ENCODE data around the gene LTBP3.
A peak's percentile ranks its signal among the peaks of the same experiment; 100 is the strongest.

Gene LTBP3

GRCh38 chr11:65591939-65592857 lies 34.0 kb upstream of the LTBP3 start:
- in situ Hi-C loops (cut with HindIII; ENCODE audit: low sequenced_read_pairs) = no loop called here
- peak overlapping the region; percentile 22 for H3K4me3 ChIP-seq (ENCODE audit: low read depth, low read length)
- peak; percentile 18 for TF ChIP-seq CTCF (IDR thresholded peaks at IDR 0.05; ENCODE audit: low read depth, low read length)
- peak; percentile 83 for DNase-seq (ENCODE audit: low read depth, low spot score)

GRCh38 chr11:65590240-65590738 lies 32.1 kb upstream of the LTBP3 start:
- no peak for TF ChIP-seq CTCF (IDR thresholded peaks at IDR 0.05; ENCODE audit: low read depth, low read length)
- no peak overlapping the region for H3K4me3 ChIP-seq (ENCODE audit: low read depth, low read length)
- in situ Hi-C loops (cut with HindIII; ENCODE audit: low sequenced_read_pairs) = no loop called here
- DNase-seq (ENCODE audit: low read depth, low spot score) = no peak

GRCh38 chr11:65589444-65590239 lies 31.5 kb upstream of the LTBP3 start:
- in situ Hi-C loops (cut with HindIII; ENCODE audit: low sequenced_read_pairs) = no loop called here
- no peak for DNase-seq (ENCODE audit: low read depth, low spot score)
- no peak for TF ChIP-seq CTCF (IDR thresholded peaks at IDR 0.05; ENCODE audit: low read depth, low read length)
- no peak overlapping the region for H3K4me3 ChIP-seq (ENCODE audit: low read depth, low read length)

- in situ Hi-C loops (cut with HindIII; ENCODE audit: low sequenced_read_pairs) = no loop called here
- DNase-seq (ENCODE audit: low read depth, low spot score) = peak; percentile 51
- no peak overlapping the region for H3K4me3 ChIP-seq (ENCODE audit: low read depth, low read length)
- peak; percentile 64 for TF ChIP-seq CTCF (IDR thresholded peaks at IDR 0.05; ENCODE audit: low read depth, low read length)
Measured at GRCh38 chr11:65588199-65589054, 30.3 kb upstream of the LTBP3 start.

- DNase-seq (ENCODE audit: low read depth, low spot score) = no peak
- no peak for TF ChIP-seq CTCF (IDR thresholded peaks at IDR 0.05; ENCODE audit: low read depth, low read length)
- in situ Hi-C loops (cut with HindIII; ENCODE audit: low sequenced_read_pairs) = no loop called here
- no peak overlapping the region for H3K4me3 ChIP-seq (ENCODE audit: low read depth, low read length)
Measured at GRCh38 chr11:65586676-65587075, 28.5 kb upstream of the LTBP3 start.

GRCh38 chr11:65586247-65586630 lies 28.1 kb upstream of the LTBP3 start:
- TF ChIP-seq CTCF (IDR thresholded peaks at IDR 0.05; ENCODE audit: low read depth, low read length) = no peak
- no peak overlapping the region for H3K4me3 ChIP-seq (ENCODE audit: low read depth, low read length)
- in situ Hi-C loops (cut with HindIII; ENCODE audit: low sequenced_read_pairs) = no loop called here
- DNase-seq (ENCODE audit: low read depth, low spot score) = no peak
